ENCODE measurements around the gene AOPEP.

DNA sequence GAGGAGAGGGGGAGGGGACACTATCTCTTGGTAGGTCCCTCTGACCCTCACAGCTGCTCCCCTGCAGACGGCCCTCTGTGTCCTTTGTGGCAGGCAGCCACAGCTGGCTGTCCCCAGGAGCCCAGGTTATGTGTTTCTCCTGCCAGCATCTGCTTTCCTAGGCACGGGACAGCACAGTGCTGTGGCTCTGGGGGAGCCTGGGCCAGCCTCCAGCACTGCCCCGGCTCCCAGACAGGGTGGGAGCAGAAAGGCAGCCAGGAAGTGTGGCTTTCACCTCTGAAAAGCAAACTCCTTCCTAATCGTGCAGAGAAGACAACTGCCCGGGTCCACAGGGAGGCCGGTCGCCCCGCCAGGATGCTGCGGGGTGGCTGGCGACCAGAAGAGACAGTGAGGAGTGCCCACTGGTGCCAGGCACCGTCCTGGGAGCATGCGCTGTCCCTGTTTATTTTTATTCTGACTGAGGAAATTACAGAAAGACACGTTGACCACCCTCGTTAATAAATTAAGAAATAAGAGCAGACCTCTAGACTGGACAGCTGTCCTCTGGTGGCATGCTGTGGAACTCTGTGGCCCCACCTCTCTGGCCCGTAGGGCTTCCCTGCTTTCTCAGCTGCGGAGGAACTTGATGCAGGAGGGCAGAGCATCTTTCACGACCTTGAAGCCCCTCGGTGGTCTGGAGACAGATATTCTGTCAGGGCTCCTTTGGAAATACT is 350.7 kb downstream of the AOPEP start:
- TF ChIP-seq POLR2A (IDR thresholded peaks at IDR 0.05; ENCODE audit: low read depth, low read length) = no peak
- TF ChIP-seq, protein P1, sequence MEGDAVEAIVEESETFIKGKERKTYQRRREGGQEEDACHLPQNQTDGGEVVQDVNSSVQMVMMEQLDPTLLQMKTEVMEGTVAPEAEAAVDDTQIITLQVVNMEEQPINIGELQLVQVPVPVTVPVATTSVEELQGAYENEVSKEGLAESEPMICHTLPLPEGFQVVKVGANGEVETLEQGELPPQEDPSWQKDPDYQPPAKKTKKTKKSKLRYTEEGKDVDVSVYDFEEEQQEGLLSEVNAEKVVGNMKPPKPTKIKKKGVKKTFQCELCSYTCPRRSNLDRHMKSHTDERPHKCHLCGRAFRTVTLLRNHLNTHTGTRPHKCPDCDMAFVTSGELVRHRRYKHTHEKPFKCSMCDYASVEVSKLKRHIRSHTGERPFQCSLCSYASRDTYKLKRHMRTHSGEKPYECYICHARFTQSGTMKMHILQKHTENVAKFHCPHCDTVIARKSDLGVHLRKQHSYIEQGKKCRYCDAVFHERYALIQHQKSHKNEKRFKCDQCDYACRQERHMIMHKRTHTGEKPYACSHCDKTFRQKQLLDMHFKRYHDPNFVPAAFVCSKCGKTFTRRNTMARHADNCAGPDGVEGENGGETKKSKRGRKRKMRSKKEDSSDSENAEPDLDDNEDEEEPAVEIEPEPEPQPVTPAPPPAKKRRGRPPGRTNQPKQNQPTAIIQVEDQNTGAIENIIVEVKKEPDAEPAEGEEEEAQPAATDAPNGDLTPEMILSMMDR (IDR thresholded peaks at IDR 0.05; ENCODE audit: extremely low read depth in 1 of 2, insufficient read depth in 1 of 2, low read depth in 1 of 2, low read length in 2 of 2) = no peak
- TF ChIP-seq GATA2 (IDR thresholded peaks at IDR 0.05; ENCODE audit: insufficient read depth, insufficient read length, low read depth, low read length) = no peak
- TF ChIP-seq JUN (IDR thresholded peaks at IDR 0.05; ENCODE audit: borderline replicate concordance, insufficient read depth, insufficient read length, low read depth) = no peak
- no peak for TF ChIP-seq EZH2 (IDR thresholded peaks at IDR 0.05; ENCODE audit: borderline replicate concordance, low read depth, low read length, severe bottlenecking)
- TF ChIP-seq, protein P2, sequence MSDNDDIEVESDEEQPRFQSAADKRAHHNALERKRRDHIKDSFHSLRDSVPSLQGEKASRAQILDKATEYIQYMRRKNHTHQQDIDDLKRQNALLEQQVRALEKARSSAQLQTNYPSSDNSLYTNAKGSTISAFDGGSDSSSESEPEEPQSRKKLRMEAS (IDR thresholded peaks at IDR 0.05; ENCODE audit: insufficient read depth, insufficient read length) = no peak
- no peak for TF ChIP-seq FOS (IDR thresholded peaks at IDR 0.05; ENCODE audit: borderline replicate concordance, insufficient read depth, low read length)

Data from endothelial cell of umbilical vein (primary cell).